Activated naive CD4-positive, alpha-beta T cell treated with anti-CD3 and anti-CD28 coated beads for 36 hours (primary cell): ENCODE measurements around the gene BRSK2. TPM values are rescaled to one million over a fixed set of nuclear protein-coding genes. Genes with fewer than 3 reads are reported as not detected.

ENCODE experiments used
- CTCF ChIA-PET: fragments of 350-600 bp; sonication (Branson Sonifier 250); formaldehyde crosslinking; loops from one replicate; lab custom pipeline; 2021; ENCODE audit warnings: antibody characterized with exemption; lab: Charles Lee
- DNase-seq: peaks from one replicate; pipeline ENCODE4 v3.0.0-alpha.2; 2020
- H3K27ac Mint-ChIP-seq: one replicate; pipeline ENCODE4 v1.8.0; 2021; ENCODE audit warnings: mild to moderate bottlenecking, mixed read lengths
- H3K27me3 Mint-ChIP-seq: one replicate; pipeline ENCODE4 v1.8.0; 2021; ENCODE audit warnings: low read depth, mixed read lengths
- H3K36me3 Mint-ChIP-seq: one replicate; pipeline ENCODE4 v1.8.0; 2021; ENCODE audit warnings: low read depth, mixed read lengths
- H3K4me1 Mint-ChIP-seq: one replicate; pipeline ENCODE4 v1.8.0; 2021; ENCODE audit warnings: low read depth, mixed read lengths
- H3K4me3 Mint-ChIP-seq: one replicate; pipeline ENCODE4 v1.8.0; 2021; ENCODE audit warnings: mild to moderate bottlenecking, moderate library complexity, mixed read lengths
- H3K9me3 Mint-ChIP-seq: one replicate; pipeline ENCODE4 v1.8.0; 2021; ENCODE audit warnings: mixed read lengths
- intact Hi-C: fragments of 100-400 bp; cut with micrococcal nuclease; formaldehyde crosslinking; loops from one replicate; pipeline ENCODE4 v1.15.1; 2023
- total RNA-seq, 2 experiments: library from RNA; stranded (reverse); gene quantifications; one replicate each; pipeline ENCODE4 v1.2.3, GENCODE V29; 2021

Gene BRSK2
- total RNA-seq, 2 experiments from 2014 or later = 0.17 to 0.44 TPM

GRCh38 chr11:1396375-1396841 lies 6.7 kb downstream of the BRSK2 start:
- no peaks in the 10 kb centered on the region for H3K9me3 Mint-ChIP-seq
- no peak overlapping the region for H3K4me3 Mint-ChIP-seq
- H3K27me3 Mint-ChIP-seq = peaks cover 17% of the 10 kb centered on the region
- H3K36me3 Mint-ChIP-seq = no peaks in the 10 kb centered on the region
- no peaks in the 10 kb centered on the region for H3K4me1 Mint-ChIP-seq
- H3K27ac Mint-ChIP-seq = no peak overlapping the region
- no peak for DNase-seq
- intact Hi-C loops = no loop called here
- CTCF ChIA-PET = no interaction called here

DNA sequence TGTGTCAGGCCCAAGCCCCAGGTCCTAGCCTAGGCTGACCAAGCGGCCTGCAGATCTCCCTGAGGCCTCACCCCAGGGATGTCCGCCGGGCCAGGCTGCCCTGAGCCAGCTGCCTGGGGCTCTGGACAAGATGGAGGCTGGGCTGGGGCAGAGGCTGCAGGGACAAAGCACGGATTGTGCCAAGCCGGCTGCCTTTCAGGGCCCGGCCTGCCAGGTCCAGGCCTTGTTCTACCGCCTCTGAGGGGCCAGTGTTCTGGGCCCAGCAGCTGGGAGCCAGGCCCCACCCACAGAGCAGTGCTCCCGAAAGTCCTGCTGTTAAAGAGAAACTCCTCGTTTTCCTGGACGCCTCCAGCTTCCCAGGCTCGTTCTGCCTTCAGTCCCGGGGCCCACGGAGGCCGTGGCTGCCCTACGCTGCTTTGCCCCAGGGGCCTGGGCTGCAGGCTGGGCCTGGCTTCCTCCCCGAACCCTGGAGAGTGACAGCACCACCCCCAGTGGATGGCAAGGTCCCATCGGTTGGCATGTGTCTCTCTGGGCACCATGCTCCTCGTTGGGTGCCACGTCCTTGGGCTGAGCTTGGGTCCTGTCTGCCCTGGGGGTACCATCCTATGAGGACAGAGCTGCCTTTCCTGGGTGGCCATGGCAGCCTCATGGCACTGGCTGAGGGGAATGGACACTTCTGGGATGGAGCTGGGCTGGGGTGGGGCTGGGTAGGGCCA lies 7.6 kb downstream of the BRSK2 start:
- H3K27me3 Mint-ChIP-seq = peaks cover 8% of the 10 kb centered on the region
- intact Hi-C loops = no loop called here
- H3K4me1 Mint-ChIP-seq = no peaks in the 10 kb centered on the region
- H3K27ac Mint-ChIP-seq = no peak overlapping the region
- no peaks in the 10 kb centered on the region for H3K36me3 Mint-ChIP-seq
- CTCF ChIA-PET = no interaction called here
- H3K4me3 Mint-ChIP-seq = no peak overlapping the region
- H3K9me3 Mint-ChIP-seq = no peaks in the 10 kb centered on the region
- no peak for DNase-seq

DNA sequence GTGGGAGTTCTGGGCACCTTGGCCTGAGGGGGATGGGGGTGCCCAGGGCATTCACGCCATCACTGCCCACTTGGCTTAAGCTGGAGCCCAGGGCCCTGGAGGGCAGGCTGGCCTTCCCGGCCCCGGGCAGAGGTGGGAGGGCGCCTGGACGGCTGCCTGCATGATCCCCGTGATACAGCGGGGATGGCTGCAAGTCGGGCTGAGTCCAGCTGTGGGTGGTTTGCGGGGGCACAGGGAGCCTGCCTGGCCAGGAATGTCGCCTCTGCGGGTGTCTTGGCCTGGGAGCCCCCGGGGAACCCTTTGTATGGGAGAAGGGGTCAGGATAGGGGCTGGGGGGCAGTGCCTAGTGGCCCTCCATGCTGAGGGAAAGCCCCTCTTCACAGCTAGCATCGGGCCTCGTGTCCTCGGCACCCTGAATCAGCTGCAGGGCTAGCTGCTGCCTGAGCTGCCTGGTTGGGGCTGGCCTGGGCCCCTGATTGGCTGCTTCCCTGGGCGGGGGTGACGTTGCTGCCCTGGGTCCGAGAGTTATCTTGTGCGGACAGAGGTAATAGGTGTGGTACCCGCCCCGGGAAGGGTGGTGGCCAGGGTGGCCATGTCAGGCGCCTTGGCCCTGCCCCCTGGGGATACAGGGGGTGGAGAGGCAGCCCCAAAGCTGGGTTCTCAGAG lies 8.3 kb downstream of the BRSK2 start:
- H3K9me3 Mint-ChIP-seq = no peaks in the 10 kb centered on the region
- H3K36me3 Mint-ChIP-seq = no peaks in the 10 kb centered on the region
- H3K27me3 Mint-ChIP-seq = peaks cover under 1% of the 10 kb centered on the region
- no peak overlapping the region for H3K4me3 Mint-ChIP-seq
- no peak overlapping the region for H3K27ac Mint-ChIP-seq
- DNase-seq = no peak
- CTCF ChIA-PET = no interaction called here
- H3K4me1 Mint-ChIP-seq = no peaks in the 10 kb centered on the region
- intact Hi-C loops = no loop called here

DNA sequence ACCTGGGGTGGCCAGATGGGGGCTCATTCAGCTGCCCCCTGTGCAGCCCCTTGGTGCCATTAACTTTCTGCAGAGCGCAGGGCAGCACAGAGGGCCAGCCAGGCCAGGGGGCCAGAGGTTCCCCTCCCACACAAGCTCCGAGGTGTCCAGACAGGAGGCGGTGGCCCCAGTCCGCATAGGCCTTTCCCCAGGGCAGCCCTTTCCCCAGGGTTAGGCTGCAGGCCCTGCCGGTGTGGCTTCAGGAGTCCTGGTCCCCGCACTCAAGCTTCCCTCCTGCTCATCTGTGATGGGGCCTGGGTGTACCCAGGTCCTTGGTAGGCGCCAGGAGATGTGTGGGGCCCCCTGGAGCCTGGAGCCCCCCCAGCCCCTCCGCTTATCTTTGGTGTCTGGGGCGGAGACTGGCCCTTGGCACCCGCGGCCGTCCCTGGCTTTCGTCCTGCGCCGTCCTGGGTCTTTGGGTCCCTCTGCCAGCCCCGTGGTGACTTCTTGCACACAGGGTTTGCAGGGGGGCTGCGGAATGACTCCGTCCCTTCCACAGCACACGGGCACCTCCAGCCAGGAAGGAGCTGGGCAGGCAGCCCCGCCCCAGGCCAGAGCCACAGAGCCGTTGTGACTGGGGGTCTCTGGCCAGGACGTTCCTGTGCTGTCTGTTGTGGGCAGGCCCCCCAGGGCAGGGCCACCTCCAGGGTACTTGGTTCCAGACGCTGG lies 8.9 kb downstream of the BRSK2 start:
- Mint-ChIP-seq H3K4me1 (no peaks in the 10 kb centered on the region), H3K27me3 (no peaks in the 10 kb centered on the region), H3K4me3 (no peak overlapping the region), H3K9me3 (no peaks in the 10 kb centered on the region), H3K36me3 (no peaks in the 10 kb centered on the region), H3K27ac (no peak overlapping the region)
- intact Hi-C loops = no loop called here
- DNase-seq = no peak
- CTCF ChIA-PET = no interaction called here

DNA sequence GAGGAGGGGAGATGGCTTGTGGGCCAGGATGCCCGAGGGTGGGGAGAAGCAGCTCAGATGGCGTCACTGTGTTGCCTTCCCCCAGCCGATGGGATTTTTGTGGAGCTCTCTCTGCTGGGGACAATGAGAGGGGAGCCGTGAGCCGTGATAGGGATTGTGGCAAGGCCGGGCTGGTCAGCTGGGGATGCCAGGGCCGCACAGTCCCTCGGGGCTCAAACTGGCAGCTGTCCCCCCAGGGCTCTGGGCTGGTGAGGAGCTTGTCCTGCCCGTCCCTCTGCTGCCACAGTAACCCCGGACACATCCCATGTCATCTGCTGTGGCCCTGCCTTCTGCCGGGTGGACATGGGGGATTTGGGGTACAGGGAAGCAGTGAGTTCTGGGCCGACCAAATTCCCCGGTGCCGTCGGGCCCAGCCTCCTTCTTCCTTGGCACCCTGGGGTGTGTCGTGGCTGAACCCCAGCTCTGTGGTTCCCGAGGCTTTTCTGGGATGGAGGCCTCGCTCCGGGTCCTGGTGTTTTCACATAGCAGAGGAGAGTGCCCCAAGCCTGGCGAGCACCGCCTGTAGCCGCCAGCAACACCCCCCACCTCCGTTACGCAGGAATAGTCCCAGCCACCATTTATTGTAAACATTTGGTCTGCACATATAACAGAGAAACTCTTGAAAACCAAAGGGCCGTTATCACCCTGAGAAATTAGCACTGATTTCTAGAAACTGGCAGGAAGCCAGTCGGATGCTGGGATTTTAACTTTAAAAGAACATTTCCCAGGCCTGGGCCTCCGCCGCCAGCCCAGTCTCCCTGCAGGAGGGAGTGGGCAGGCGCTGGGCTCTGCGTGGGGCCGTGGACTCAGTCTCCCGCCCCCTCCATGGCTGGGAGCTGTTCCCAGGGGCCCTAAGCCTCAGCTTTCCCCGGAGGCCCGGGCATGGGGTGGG lies 9.9 kb downstream of the BRSK2 start:
- no peak for DNase-seq
- CTCF ChIA-PET = no interaction called here
- intact Hi-C loops = no loop called here

DNA sequence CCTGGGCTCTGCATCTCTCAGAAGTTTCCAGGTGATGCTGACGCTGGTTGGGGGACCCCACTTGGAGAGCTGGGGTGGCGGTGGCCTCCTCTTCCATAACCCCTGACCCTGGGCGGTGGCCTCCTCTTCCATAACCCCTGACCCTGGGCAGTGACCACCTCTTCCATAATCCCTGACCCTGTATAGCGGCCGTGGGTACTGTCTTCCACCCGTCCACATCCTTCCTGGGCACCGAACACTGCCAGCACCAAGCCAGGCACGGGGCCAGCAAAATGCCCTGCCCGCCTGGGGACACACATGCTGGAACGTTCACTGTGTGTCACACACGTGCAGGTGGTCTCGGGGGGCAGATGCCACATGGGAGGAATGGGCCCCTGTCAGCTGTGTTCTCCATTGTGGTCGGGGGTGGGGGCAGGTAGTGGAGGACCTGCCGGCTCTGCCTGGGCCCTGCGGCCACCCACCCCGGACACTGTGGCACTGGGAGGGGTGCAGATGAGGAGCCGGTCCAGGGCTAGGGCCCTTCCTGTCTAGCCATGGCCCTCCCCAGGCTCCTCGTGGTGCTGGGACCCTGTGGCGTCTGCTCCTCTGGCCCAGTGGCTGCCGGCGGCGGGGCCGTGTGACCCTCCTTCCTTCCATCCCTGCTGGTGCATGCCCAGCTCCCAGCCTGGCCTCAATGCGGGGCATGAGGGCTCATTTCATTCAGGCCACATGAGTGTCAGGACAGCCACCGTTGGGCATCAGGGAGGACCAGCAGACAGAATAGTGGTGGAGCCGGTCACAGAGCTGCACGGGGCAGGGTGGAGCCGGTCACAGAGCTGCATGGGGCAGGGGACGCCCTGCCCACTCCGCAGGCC lies 10.8 kb downstream of the BRSK2 start:
- Mint-ChIP-seq H3K27me3 (no peaks in the 10 kb centered on the region), H3K4me1 (no peaks in the 10 kb centered on the region), H3K4me3 (no peak overlapping the region), H3K9me3 (no peaks in the 10 kb centered on the region), H3K36me3 (no peaks in the 10 kb centered on the region), H3K27ac (no peak overlapping the region)
- CTCF ChIA-PET = no interaction called here
- intact Hi-C loops = no loop called here
- DNase-seq = no peak

More for the DNA sequence above, 9.9 kb downstream of the BRSK2 start:
- Mint-ChIP-seq H3K36me3 (no peaks in the 10 kb centered on the region), H3K27ac (no peak overlapping the region), H3K4me3 (no peak overlapping the region), H3K9me3 (no peaks in the 10 kb centered on the region), H3K27me3 (no peaks in the 10 kb centered on the region), H3K4me1 (no peaks in the 10 kb centered on the region)

DNA sequence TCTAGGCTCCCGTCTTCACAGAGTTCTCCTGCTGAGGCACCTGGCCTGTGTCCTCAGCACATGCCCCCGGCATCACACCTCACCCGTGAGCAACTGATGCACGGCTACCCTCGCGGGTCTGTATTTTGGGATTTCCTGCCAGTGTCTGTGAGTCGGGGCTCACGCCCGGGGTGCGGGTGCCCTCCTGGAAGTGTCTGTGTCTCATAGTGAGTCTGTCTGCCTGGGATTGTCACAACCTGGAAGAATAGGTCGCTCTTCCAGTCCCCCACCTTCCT lies 11.4 kb downstream of the BRSK2 start:
- H3K4me3 Mint-ChIP-seq = no peak overlapping the region
- no peaks in the 10 kb centered on the region for H3K4me1 Mint-ChIP-seq
- no peaks in the 10 kb centered on the region for H3K27me3 Mint-ChIP-seq
- intact Hi-C loops = no loop called here
- H3K27ac Mint-ChIP-seq = no peak overlapping the region
- DNase-seq = no peak
- CTCF ChIA-PET = no interaction called here
- H3K9me3 Mint-ChIP-seq = no peaks in the 10 kb centered on the region
- no peaks in the 10 kb centered on the region for H3K36me3 Mint-ChIP-seq

DNA sequence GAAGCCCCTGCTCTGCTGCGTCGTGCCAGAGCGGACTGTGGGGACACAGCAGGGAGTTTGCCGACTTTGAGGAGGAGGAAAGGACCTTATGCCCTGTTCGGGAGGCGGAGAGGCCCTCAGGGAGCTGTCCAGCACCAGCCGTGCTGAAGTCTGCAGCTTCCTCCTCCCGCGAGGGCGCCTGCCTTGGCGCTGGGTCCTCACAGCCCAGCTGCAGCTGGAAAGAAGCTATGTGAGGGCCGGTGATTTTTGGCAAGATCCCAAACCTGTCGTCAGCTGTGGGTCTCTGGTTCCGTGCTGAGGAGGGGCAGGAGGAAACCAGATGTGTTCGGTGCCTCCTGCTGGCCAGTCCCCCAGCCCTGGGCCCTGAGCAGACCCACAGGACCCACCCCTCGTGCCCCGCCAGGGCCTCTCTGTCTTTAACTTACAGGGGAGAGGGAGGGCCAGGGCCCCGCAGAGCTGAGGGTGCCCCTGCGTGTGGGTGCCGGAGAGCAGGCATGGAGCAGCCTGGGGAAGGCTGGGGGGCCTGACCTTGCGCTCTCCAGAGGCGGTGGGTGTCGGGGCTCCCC lies 12.0 kb downstream of the BRSK2 start:
- CTCF ChIA-PET = no interaction called here

DNA sequence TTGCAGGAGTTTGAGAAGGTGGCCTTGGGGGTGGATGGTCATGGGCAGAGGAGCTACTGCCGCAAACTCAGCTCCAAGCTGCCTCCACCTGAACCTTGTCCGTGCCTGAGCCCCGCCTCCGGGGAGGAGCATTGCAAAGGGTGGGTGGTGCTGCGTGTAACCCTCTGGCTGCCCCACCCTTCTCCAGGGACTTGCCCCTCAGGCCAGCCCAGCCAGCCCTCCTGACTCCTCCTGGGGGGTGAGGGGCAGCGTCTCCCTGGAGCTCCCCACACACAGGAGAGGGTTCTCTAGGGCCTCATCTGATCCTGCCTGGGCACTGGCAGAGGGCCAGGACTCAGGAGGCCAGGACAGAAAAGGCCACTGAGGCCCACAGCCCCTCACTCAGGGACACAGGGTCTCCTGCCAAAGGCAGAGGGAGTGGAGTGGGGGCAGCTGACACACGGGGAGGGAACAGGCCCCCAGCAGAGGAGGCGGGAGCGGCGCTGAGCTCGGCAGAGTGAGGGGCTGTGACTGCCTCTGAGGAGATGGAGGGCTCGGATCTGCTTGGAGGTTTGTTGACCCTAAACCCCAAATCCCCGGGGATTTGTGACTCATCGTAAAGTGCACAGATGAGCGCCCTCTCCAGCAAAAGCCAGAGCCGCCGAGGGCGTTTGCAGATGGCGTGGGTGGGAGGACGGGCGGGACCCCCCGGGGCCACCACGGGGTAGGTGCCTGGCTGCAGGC lies 12.8 kb downstream of the BRSK2 start:
- DNase-seq = no peak
- CTCF ChIA-PET = no interaction called here
- Mint-ChIP-seq H3K9me3 (no peaks in the 10 kb centered on the region), H3K4me1 (no peaks in the 10 kb centered on the region), H3K27ac (no peak overlapping the region), H3K36me3 (no peaks in the 10 kb centered on the region), H3K27me3 (no peaks in the 10 kb centered on the region), H3K4me3 (no peak overlapping the region)
- intact Hi-C loops = no loop called here

More for the DNA sequence above, 12.0 kb downstream of the BRSK2 start:
- DNase-seq = peak; percentile 56
- intact Hi-C loops = no loop called here
- Mint-ChIP-seq H3K27me3 (no peaks in the 10 kb centered on the region), H3K4me1 (no peaks in the 10 kb centered on the region), H3K27ac (no peak overlapping the region), H3K36me3 (no peaks in the 10 kb centered on the region), H3K9me3 (no peaks in the 10 kb centered on the region), H3K4me3 (no peak overlapping the region)

DNA sequence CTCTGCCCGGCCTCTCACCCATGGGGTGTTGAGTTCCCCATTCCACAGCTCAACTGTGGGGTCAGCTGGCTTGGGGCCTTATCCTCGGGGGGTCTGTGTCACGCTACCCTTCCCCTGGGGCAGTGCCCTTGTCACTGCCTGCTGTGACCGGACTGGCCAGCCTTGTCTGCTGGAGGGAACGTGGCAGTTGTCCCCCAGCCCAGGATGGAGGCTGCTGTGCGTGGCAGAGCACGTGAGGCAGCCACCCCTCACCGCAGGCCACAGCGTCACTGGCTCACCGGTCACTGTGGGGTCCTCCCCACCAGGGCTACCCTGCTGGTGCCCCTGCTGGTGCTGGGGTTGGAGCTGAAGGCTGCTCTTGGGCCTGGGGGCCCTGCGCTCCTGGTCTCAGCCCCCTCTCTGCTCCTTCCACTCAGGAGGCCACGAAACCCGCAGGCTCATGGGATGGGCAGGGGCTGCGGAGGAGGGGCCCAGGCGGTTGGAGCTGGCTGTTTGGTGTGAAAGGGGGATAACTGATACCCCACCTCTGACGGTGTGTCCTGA lies 13.4 kb downstream of the BRSK2 start:
- Mint-ChIP-seq H3K27ac (no peak overlapping the region), H3K9me3 (no peaks in the 10 kb centered on the region), H3K36me3 (no peaks in the 10 kb centered on the region), H3K4me1 (no peaks in the 10 kb centered on the region), H3K27me3 (no peaks in the 10 kb centered on the region), H3K4me3 (no peak overlapping the region)
- intact Hi-C loops = no loop called here
- CTCF ChIA-PET = no interaction called here
- DNase-seq = no peak
